Stimulated activated naive CD8-positive, alpha-beta T cell treated with anti-CD3 and anti-CD28 coated beads, Interleukin-15, amount 100 ng/mL, for 72 hours (primary cell): ENCODE results near the gene BAHD1.

Source experiments
- ATAC-seq: fragments of 150-1000 bp; cut with Tn5 transposase; 2 replicates; pipeline ENCODE4 v1.10.0; 2021; ENCODE audit warnings: mild to moderate bottlenecking, moderate library complexity
- DNase-seq, 2 donors: peaks; one replicate each; pipeline ENCODE4 v3.0.0; 2021 to 2022
- H3K27ac Mint-ChIP-seq, 2 donors: one replicate each; pipeline ENCODE4 v1.8.0; 2022; ENCODE audit warnings: mild to moderate bottlenecking in 2 of 2, mixed read lengths in 2 of 2, moderate library complexity in 2 of 2
- H3K27me3 Mint-ChIP-seq: one replicate; pipeline ENCODE4 v1.8.0; 2022; ENCODE audit warnings: mixed read lengths
- H3K4me1 Mint-ChIP-seq: one replicate; pipeline ENCODE4 v1.8.0; 2022; ENCODE audit warnings: mild to moderate bottlenecking, mixed read lengths
- H3K4me3 Mint-ChIP-seq, 2 donors: one replicate each; pipeline ENCODE4 v1.8.0; 2022; ENCODE audit warnings: mild to moderate bottlenecking in 2 of 2, mixed read lengths in 2 of 2, moderate library complexity in 1 of 2
- H3K9me3 Mint-ChIP-seq, 2 donors: one replicate each; pipeline ENCODE4 v1.8.0; 2022; ENCODE audit warnings: mixed read lengths in 2 of 2

Gene BAHD1

DNA sequence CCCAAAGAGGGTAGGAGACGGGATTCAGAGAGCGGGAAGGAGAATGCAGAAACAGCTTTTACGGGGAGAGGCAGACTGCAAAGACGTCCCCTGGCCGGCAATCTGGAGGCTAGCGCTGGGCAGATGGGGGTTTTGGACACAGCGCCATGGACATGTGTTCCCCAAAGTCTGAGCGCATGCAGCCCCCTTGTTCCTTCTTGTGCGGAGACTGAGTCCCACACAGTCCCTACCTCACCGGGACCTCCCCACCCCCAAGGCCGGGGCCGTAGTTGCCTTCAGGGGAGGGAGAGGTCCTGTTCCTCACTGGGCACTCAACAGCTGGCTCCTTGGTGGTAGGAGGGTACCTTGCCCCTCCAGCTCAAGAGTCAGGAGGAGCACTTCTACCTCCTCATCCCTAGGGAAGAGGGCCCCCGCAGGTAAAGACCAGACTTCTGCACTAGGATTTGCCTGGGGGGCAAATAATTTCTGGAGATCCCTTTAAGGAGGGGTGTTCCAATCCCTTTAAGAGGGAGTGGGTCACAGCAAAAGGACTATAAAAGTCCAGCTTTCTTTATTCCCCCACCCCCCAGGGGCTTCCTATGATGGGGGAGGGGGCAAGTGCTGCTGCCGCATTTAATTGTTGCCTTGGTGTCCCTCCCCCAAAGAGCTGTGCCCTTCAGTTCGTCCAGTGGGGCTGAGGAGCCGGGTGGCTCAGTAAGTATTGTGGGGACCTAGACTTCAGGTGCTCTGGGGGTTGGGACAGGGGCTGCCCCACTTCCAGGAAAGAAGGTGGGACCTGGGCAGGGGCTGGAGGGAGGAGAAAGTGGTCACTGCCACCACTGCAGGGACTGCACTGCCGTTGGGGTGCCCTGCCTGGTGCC lies 3.6 kb upstream of the BAHD1 start:
- H3K4me3 Mint-ChIP-seq: peak overlapping the region; percentile 73 to 82
- no peak overlapping the region for H3K27ac Mint-ChIP-seq
- no peak for ATAC-seq
- peaks cover 64% of the 10 kb centered on the region for H3K27me3 Mint-ChIP-seq
- DNase-seq: no peak
- H3K4me1 Mint-ChIP-seq: peaks cover 53% of the 10 kb centered on the region
- H3K9me3 Mint-ChIP-seq: no peaks in the 10 kb centered on the region

DNA sequence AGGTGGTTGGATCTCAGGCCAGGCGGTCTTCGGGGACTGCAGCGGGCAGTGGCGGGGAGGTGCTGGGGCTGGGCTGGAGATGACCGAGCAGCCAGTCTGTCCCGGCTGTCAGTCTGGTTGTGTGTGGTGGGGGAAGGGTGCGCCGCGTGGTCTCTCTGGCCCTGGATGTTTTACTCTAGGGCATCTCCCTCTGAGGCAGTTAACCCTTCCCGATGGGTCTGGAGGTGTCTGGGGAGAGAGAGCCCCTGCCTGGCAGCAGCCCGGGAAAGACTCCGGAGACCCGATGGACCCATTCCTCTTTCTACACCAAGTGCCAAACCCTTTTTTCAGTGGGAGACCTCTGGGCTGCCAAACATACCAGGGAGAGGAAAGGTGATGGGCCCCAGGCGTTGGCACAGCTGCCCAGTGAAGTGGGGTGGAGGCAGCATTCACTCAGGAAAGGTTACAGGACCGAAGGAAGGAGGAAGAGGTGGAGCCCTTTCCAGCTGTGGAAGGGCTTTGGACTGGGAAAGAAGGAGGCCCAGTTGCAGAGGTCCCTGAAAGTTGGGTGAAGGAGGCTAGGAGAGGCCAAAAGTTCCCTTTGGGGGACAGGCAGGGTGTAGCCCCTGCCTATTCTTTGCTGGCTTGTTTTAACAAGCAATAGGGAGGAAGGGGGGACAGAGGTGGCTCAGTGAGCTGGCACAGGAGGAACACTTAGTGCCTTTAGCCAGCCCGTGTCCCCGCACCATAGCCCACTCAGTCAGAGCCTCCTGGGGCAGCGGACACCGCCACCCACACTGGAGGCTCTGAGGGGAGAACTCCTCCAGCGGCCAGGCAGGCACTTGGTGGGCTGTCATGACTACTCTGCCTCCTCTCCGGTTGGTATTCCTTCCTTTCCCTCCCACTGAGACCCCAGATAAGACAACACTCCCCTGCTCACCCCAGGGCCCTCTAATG lies 2.7 kb upstream of the BAHD1 start:
- Mint-ChIP-seq H3K9me3 (no peaks in the 10 kb centered on the region), H3K27me3 (peaks cover 64% of the 10 kb centered on the region), H3K4me1 (peaks cover 61% of the 10 kb centered on the region), H3K4me3 (no peak overlapping the region), H3K27ac (no peak overlapping the region)
- DNase-seq (no peak), ATAC-seq (no peak)

DNA sequence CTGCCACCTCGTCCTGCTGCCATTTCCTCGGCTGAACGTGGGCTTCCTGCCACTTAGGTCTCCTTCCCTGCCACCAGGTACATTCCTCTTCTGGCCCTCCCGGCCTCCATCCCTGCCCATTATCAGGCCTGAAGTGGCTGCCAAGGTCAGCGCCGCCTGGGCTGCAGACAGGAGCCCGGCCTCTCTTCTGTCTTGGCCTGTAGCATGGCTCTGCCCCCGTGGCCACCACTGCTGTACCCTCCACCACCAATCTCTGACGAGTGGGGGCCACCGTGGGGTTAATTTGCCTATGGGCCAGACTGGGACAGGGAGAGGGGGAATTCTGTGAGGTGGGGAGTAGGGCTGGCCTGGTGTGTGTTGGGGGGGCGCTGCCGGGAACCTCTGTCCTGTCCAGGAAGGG lies 2.0 kb upstream of the BAHD1 start:
- ATAC-seq: no peak
- H3K27me3 Mint-ChIP-seq: peaks cover 64% of the 10 kb centered on the region
- H3K9me3 Mint-ChIP-seq: no peaks in the 10 kb centered on the region
- H3K27ac Mint-ChIP-seq: no peak overlapping the region
- DNase-seq: no peak
- H3K4me1 Mint-ChIP-seq: peaks cover 68% of the 10 kb centered on the region
- no peak overlapping the region for H3K4me3 Mint-ChIP-seq

DNA sequence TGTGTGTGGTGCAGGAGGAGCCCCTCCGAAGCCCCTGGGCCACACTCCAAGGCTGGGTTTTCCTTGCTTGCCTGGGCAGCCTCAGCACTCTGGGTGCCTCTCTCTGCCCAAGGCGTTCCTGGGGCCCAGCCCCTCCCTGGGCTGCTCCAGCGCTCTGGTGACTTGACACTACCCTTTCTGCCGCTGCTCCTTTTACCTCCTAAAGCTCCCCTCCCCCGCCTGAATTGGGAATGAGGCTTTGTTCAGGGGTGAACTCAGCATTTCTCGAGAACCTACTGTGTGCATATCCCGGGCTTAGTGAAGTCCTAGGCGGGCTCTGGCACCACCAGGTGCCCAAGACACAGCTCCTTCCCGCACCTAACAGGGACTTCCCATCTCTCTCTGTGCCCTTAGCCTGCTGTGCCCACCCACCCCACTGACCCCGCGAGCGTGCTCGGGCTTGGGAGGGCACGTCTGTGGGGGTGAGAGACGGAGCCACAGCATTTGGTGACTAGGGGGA lies 1.2 kb upstream of the BAHD1 start:
- ATAC-seq (no peak), DNase-seq (no peak)
- peaks cover 59% of the 10 kb centered on the region for H3K27me3 Mint-ChIP-seq
- H3K4me3 Mint-ChIP-seq: peak overlapping the region; percentile 91 to 98
- peaks cover 76% of the 10 kb centered on the region for H3K4me1 Mint-ChIP-seq
- no peaks in the 10 kb centered on the region for H3K9me3 Mint-ChIP-seq
- H3K27ac Mint-ChIP-seq: peak overlapping the region in 1 of 2 donors; percentile 56

DNA sequence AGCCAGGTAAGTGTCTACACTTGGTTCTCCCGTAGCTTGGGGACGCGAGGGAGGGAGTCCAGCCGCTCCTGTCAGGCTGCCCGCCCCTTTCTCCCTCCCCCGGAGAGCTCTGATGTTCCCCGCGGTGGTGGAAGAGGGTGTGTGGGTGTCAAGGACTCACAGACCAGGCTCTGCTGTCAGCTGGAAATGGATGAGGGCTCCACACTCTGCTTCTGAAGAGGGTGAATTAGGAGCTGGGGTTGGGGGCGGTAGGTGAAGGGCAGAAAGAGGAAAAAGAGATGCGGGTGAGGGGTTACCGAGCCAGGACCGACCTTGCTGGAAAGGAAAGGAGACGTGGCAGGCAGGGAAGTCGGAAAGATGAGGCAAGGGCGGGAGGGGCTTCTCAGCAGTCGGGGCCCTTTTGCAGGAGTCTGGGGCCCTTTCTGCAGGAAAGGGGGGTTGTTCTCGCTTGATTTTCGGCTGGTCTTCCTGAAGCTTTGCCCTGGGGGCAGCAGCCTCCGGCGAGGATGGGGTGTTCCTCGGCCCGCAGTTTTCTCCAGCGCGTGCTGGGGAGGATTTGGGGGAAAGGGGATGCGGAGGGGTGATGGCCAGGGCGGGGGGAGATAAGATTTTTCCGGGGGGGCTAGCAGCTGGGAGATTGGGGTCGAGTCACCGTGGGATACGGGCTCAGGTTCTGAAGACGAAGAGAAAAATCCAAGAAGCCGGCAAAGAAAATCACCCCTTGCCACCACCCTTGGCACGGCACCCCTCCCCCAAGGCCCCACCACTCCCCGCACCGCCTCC lies 602 bp upstream of the BAHD1 start:
- ATAC-seq: no peak
- peaks cover 52% of the 10 kb centered on the region for H3K27me3 Mint-ChIP-seq
- H3K27ac Mint-ChIP-seq: peak overlapping the region; percentile 61 to 93
- peak in 1 of 2 donors; percentile 25 for DNase-seq
- peaks cover 78% of the 10 kb centered on the region for H3K4me1 Mint-ChIP-seq
- peak overlapping the region; percentile 91 to 98 for H3K4me3 Mint-ChIP-seq
- no peaks in the 10 kb centered on the region for H3K9me3 Mint-ChIP-seq

DNA sequence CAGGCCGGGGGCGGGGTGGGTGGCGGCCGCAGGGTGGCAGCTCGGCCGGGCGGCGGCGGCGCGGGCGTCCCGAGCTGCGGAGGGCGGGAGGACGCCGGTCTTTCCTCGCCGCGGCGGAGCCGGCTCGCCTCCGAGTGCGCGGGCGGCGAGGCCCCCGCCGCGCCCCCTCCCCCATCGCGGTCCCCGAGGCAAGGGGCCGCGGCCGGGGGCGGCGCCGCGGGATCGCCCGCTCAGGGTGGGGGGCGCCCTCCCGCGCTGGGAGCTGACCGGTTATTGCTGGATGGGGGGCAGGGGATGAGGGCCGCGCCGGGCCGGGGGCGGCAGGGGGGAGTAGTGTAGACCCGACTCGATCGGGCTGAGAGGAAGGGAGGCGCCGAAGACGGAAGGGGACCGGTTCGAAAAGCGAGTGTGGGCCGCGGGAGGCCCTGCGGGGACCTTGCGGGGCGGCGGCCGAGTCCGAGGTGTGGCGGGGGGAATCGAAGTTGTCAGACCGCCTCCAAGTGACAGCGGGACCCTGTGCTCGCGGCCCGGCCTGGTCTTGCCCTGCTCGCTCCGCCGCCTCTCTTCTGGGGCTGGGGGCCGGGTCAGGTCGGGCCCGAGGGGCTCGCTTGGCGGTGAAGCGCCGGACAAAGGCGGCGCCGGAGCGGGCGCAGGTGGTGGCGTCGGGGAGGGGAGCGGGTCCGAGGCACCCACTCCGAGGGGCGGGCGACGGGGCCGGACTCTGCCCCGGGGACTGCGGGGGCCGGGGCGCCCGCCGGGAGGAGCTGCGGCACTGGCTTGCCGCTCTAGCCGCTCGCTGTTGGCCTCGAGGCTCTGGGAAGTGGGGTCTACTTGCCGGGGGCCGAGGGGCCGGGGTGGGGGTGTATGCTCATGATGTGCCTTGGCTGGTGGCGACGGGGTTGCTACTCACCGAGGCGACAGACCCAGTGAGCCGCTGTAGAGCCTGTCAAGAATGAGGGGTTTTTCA lies 1.1 kb downstream of the BAHD1 start:
- DNase-seq (peak; percentile 42 to 47), ATAC-seq (peak; percentile 15)
- no peaks in the 10 kb centered on the region for H3K9me3 Mint-ChIP-seq
- peaks cover 71% of the 10 kb centered on the region for H3K4me1 Mint-ChIP-seq
- peak overlapping the region; percentile 72 to 91 for H3K27ac Mint-ChIP-seq
- peak overlapping the region; percentile 91 to 95 for H3K4me3 Mint-ChIP-seq
- H3K27me3 Mint-ChIP-seq: peaks cover 35% of the 10 kb centered on the region

DNA sequence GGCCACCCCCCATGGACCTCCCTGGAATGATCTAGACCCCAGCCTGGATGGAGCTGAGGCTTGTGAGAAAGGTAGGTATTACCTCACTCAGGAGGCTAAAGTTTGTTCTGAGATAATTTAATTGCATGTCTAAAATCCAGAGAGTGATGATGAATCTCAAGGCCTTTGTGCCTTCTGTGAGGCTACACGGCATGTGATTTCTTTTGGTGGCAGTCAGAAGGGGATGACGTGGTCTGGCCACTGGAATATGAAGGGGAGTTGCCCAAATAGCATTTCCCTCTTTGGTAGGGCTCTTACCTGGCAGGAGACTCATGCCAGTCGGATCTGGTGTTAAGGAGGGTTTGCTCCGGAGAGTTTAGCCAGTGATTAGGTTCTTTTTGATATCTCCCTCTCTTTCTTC lies 2.5 kb downstream of the BAHD1 start:
- H3K4me1 Mint-ChIP-seq: peaks cover 59% of the 10 kb centered on the region
- no peaks in the 10 kb centered on the region for H3K9me3 Mint-ChIP-seq
- no peak overlapping the region for H3K4me3 Mint-ChIP-seq
- no peak overlapping the region for H3K27ac Mint-ChIP-seq
- no peak for DNase-seq
- ATAC-seq: no peak
- peaks cover 21% of the 10 kb centered on the region for H3K27me3 Mint-ChIP-seq

DNA sequence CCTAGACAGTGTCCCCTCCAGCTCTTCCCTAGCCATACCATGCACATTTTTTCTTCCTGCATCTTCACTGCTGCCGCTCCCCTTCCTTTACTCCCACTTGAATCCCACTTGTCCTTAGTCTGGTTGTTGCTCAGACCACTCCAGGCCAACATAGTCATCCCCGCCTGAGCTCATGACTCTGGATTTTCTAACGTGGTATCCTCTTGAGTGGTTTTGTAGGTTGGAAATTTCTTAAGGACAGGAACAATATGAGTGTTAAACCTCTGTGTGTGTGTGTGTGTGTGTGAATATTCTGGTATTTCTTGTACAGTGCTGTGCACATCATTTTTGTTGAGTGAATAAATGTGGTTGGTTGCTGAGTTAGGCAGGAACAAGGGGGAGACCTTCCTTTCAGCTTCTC lies 3.1 kb downstream of the BAHD1 start:
- Mint-ChIP-seq H3K4me3 (peak overlapping the region in 1 of 2 donors; percentile 4), H3K27ac (peak overlapping the region in 1 of 2 donors; percentile 16)
- DNase-seq: no peak

DNA sequence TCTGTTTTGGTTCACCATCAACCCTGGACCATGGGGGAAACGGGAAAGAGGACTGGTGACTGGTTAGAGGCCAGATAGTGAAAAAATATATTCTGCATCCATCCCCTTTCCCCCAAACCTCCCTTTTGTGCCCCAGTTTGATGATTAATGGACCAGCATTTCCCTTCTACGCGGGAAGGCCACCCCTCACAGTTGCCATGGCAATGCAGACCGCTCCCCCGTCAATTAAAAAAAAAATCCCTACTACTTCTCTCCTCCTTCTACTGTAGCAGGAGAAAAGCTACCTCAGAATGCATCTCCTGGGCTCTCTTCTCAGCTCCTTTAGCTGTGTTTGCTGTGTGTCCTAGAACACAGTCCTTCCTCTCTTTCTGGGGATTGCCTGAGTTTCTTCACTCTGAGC lies 4.0 kb downstream of the BAHD1 start:
- Mint-ChIP-seq H3K4me1 (peaks cover 54% of the 10 kb centered on the region), H3K27ac (no peak overlapping the region), H3K4me3 (no peak overlapping the region), H3K27me3 (peaks cover 6% of the 10 kb centered on the region), H3K9me3 (no peaks in the 10 kb centered on the region)
- ATAC-seq (no peak), DNase-seq (no peak)

More for the DNA sequence above, 3.1 kb downstream of the BAHD1 start:
- Mint-ChIP-seq H3K4me1 (peaks cover 55% of the 10 kb centered on the region), H3K9me3 (no peaks in the 10 kb centered on the region), H3K27me3 (peaks cover 15% of the 10 kb centered on the region)
- ATAC-seq: no peak

DNA sequence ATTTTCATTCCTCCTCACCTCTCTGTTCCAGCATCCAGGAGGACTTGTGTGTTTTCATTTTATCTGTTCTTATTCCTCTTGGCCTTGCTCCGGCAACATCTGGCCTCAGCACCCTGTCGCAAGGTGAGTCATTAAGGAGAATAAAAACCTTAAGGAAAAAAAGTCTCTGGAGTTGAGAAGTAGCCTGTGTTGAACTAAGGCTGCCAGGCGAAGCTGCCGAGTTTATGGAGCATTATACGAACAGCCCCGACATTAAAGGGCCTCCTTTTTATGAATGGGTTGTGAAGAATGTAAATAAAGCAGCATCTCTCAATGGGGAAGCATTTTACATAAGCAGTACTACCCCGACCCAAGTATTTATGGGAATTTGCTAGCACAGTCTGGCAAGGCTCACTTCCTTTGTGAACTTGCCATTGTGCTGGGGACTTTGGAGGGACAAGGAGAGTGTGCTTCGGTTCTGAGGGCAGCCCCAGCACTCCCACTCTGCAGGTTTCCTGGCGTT lies 4.7 kb downstream of the BAHD1 start:
- DNase-seq (no peak), ATAC-seq (no peak)
- Mint-ChIP-seq H3K9me3 (no peaks in the 10 kb centered on the region), H3K27me3 (no peaks in the 10 kb centered on the region), H3K4me1 (peaks cover 54% of the 10 kb centered on the region), H3K27ac (peak overlapping the region in 1 of 2 donors; percentile 49), H3K4me3 (no peak overlapping the region)

DNA sequence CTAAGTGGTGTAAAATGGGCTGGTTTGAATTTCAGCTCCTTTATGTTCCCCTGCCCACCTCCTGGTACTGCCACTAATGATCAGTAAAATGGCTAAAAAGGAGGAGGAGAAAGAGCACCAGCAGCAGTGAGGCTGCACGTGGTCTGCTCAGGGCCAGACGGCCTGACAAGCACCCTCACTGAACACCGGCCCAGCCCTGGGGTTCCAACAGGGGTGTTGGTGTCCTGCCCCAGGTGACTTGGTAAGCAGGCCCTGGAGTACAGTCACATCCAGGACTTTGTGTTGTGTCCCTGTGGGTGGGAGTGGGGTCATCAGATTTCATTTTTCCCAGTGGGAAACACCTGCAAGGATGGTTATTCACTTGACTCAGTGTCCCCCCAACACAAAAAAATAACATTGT lies 5.4 kb downstream of the BAHD1 start:
- Mint-ChIP-seq H3K27me3 (no peaks in the 10 kb centered on the region), H3K4me1 (peaks cover 61% of the 10 kb centered on the region), H3K27ac (no peak overlapping the region), H3K4me3 (no peak overlapping the region), H3K9me3 (no peaks in the 10 kb centered on the region)
- ATAC-seq (no peak), DNase-seq (no peak)

DNA sequence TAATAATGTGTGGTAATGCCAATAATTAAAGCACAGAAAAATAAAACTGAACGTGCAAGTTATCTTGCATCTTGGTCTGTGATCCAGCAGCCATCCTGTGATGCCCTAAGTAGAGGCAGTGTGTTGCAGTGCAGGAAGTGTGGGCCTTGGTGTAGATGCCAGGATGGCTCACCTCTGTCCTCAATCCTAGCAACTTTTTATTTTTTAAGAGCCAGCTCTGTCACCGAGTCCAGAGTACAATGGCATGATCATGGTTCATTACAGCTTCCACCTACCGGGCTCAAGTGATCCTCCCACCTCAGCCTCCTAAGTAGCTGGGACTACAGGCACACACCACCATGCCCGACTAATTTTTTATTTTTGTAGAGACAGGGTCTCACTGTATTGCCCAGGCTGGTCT lies 7.6 kb downstream of the BAHD1 start:
- ATAC-seq (no peak), DNase-seq (no peak)
- Mint-ChIP-seq H3K4me3 (no peak overlapping the region), H3K27me3 (no peaks in the 10 kb centered on the region), H3K4me1 (peaks cover 71% of the 10 kb centered on the region), H3K9me3 (no peaks in the 10 kb centered on the region), H3K27ac (no peak overlapping the region)

DNA sequence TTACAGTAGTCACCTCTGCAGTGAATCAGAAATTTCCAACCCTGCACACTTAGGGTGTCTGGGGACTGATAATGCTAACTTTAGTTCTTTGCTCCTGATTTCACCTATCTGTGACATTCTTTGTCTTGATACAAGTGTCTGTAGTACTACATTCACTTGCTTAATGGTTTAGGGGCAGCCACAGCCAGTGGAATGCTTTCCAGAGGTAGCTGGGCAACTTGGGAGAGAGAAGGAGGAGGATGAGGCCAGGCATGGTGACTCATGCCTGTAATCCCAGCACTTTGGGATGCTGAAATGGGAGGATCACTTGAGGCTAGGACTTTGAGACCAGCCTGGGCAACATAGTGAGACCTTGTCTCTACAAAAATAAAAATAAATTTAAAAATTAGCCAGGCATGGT lies 8.5 kb downstream of the BAHD1 start:
- Mint-ChIP-seq H3K4me3 (no peak overlapping the region), H3K9me3 (no peaks in the 10 kb centered on the region), H3K27me3 (no peaks in the 10 kb centered on the region), H3K4me1 (peaks cover 71% of the 10 kb centered on the region), H3K27ac (peak overlapping the region in 1 of 2 donors; percentile 3)
- DNase-seq (no peak), ATAC-seq (no peak)

DNA sequence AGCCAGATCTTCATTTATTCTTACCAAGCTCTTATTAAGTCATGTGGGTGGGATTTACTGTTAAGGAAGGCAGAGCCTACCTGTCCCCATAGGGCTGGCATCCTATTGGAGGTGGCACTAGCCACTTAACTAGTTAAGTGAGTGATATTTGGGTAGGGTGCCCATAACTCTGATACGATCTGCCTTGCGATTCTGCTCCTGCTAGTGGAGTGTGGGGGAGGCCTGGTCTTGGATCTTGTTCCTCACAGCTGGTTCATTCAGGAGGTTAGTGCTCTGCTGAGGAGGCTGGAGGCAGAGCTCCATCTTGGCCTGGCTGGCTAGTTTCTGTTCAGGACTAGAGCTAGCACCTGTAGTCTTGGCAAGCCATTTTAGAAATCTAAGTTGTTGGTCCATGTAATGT lies 9.3 kb downstream of the BAHD1 start:
- Mint-ChIP-seq H3K9me3 (no peaks in the 10 kb centered on the region), H3K4me1 (peaks cover 71% of the 10 kb centered on the region), H3K27ac (peak overlapping the region in 1 of 2 donors; percentile 78), H3K27me3 (no peaks in the 10 kb centered on the region), H3K4me3 (no peak overlapping the region)
- ATAC-seq: no peak
- DNase-seq: no peak
